ENCODE results near the gene RHBDL3. TPM values are rescaled to one million over a fixed set of nuclear protein-coding genes. Genes with fewer than 3 reads are reported as not detected.

RHBDL3 gene
- polyA plus RNA-seq, 4 donors, result 1.2 to 1.8 (median 1.6) TPM

- no peak for DNase-seq (ENCODE audit: low read depth in 4 of 4, low spot score in 2 of 4)
Measured at GRCh38 chr17:32355649-32356377, 90.2 kb downstream of the RHBDL3 start.

- DNase-seq (ENCODE audit: low read depth in 4 of 4, low spot score in 2 of 4), result no peak
Measured at GRCh38 chr17:32356378-32356743, 90.7 kb downstream of the RHBDL3 start.

- DNase-seq (ENCODE audit: low read depth in 4 of 4, low spot score in 2 of 4), result no peak
Measured at GRCh38 chr17:32356750-32357149, 91.1 kb downstream of the RHBDL3 start.

- DNase-seq (ENCODE audit: low read depth in 4 of 4, low spot score in 2 of 4), result no peak
Measured at GRCh38 chr17:32357615-32358014, 92.0 kb downstream of the RHBDL3 start.

- DNase-seq (ENCODE audit: low read depth in 4 of 4, low spot score in 2 of 4), result no peak
Measured at GRCh38 chr17:32361270-32361669, 95.6 kb downstream of the RHBDL3 start.

GRCh38 chr17:32370426-32370825, 104.8 kb downstream of the RHBDL3 start:
- DNase-seq (ENCODE audit: low read depth in 4 of 4, low spot score in 2 of 4), result no peak

Other genes with a start within 250 kb of the RHBDL3 start
- 10 to 100 TPM; 46.0 to 61.2 (median 52.5) TPM for gene RHOT1, start 123.3 kb upstream of the RHBDL3 start, polyA plus RNA-seq (ENCODE audit: insufficient read length in 4 of 4)
- gene C17orf75, start 76.3 kb downstream of the RHBDL3 start, polyA plus RNA-seq (ENCODE audit: insufficient read length in 4 of 4), result 10 to 100 TPM; 38.6 to 59.7 (median 42.8) TPM
- 100 to 1,000 TPM; 170 to 300 (median 246) TPM for gene ZNF207, start 84.3 kb downstream of the RHBDL3 start, polyA plus RNA-seq (ENCODE audit: insufficient read length in 4 of 4)
- gene PSMD11, start 178.7 kb downstream of the RHBDL3 start, polyA plus RNA-seq (ENCODE audit: insufficient read length in 4 of 4), result 100 to 1,000 TPM in 1 of 4 donors, 10 to 100 TPM in 3; 95.7 to 107 (median 97.4) TPM
- 1 to 10 TPM; 4.2 to 5.7 (median 4.7) TPM for gene CDK5R1, start 221.2 kb downstream of the RHBDL3 start, polyA plus RNA-seq (ENCODE audit: insufficient read length in 4 of 4)

All from left renal cortex interstitium (tissue), 4 donors.